Keratinocyte (primary cell): ENCODE data around the gene ATM. TPM values are rescaled to one million over a fixed set of nuclear protein-coding genes. Genes with fewer than 3 reads are reported as not detected.

ENCODE experiments used
- DNase-seq: peaks from one replicate; pipeline ENCODE4 v3.0.0-alpha.2; 2011; ENCODE audit warnings: low read depth, missing footprints, low spot score
- FAIRE-seq: peaks from 2 replicates; lab custom pipeline; 2011; peaks lifted over from hg19 to GRCh38; lab: Jason Lieb, UNC
- H2AFZ ChIP-seq: 2 replicates; pipeline ENCODE4 v1.6.0; 2012; ENCODE audit warnings: low read length, control low read depth, inconsistent platforms; ENCODE audit not compliant: control insufficient read depth
- H3K27ac ChIP-seq: 2 replicates; pipeline ENCODE4 v1.5.1; 2011; ENCODE audit warnings: low read length; ENCODE audit not compliant: control insufficient read depth, insufficient read depth
- H3K27me3 ChIP-seq: 3 replicates; pipeline ENCODE4 v1.6.0; 2011; ENCODE audit warnings: low read length; ENCODE audit not compliant: control insufficient read depth, insufficient read depth; ENCODE audit errors: extremely low read depth
- H3K36me3 ChIP-seq, 2 experiments: 2 replicates in 1 of 2; 3 replicates in 1 of 2; pipeline ENCODE4 v1.5.1; 2011; ENCODE audit warnings: low read length in 2 of 2, mild to moderate bottlenecking in 1 of 2; ENCODE audit not compliant: control insufficient read depth in 2 of 2, insufficient read depth in 2 of 2; ENCODE audit errors: extremely low read depth in 1 of 2
- H3K4me1 ChIP-seq: 3 replicates; pipeline ENCODE4 v1.5.1; 2011; ENCODE audit warnings: low read length; ENCODE audit not compliant: control insufficient read depth, insufficient read depth; ENCODE audit errors: extremely low read depth
- H3K4me2 ChIP-seq: 3 replicates; pipeline ENCODE4 v1.6.0; 2011; ENCODE audit warnings: low read depth, low read length; ENCODE audit not compliant: control insufficient read depth, insufficient read depth; ENCODE audit errors: extremely low read depth
- H3K4me3 ChIP-seq, 3 experiments: fragments of 200-600 bp in 1 of 3; sonication (generic) in 1 of 3; 2 replicates in 2 of 3; 3 replicates in 1 of 3; pipeline ENCODE4 v1.5.1; 2011 to 2016; ENCODE audit warnings: low read length in 3 of 3, mild to moderate bottlenecking in 3 of 3, control low read depth in 2 of 3, inconsistent platforms in 1 of 3, low read depth in 1 of 3, mixed read lengths in 1 of 3, mixed run types in 1 of 3, moderate library complexity in 1 of 3; ENCODE audit not compliant: control insufficient read depth in 2 of 3, insufficient read depth in 2 of 3; ENCODE audit errors: extremely low read depth in 1 of 3
- H3K79me2 ChIP-seq: 2 replicates; pipeline ENCODE4 v1.6.0; 2012; ENCODE audit warnings: low read length; ENCODE audit not compliant: control insufficient read depth, insufficient read depth
- H3K9ac ChIP-seq: 3 replicates; pipeline ENCODE4 v1.6.0; 2011; ENCODE audit warnings: low read length; ENCODE audit not compliant: control insufficient read depth, insufficient read depth; ENCODE audit errors: extremely low read depth
- H3K9me1 ChIP-seq: 3 replicates; pipeline ENCODE4 v1.6.0; 2011; ENCODE audit warnings: low read length; ENCODE audit not compliant: control insufficient read depth, insufficient read depth; ENCODE audit errors: extremely low read depth
- H3K9me3 ChIP-seq: 2 replicates; pipeline ENCODE4 v1.5.1; 2012; ENCODE audit warnings: low read depth, low read length; ENCODE audit not compliant: control insufficient read depth
- H4K20me1 ChIP-seq: 3 replicates; pipeline ENCODE4 v1.6.0; 2011; ENCODE audit warnings: low read length; ENCODE audit not compliant: control insufficient read depth, insufficient read depth; ENCODE audit errors: extremely low read depth
- EZH2 ChIP-seq: IDR thresholded peaks from one replicate; pipeline ENCODE4 v1.6.1; 2012; ENCODE audit warnings: inconsistent platforms, mild to moderate bottlenecking, low read length, moderate library complexity
- dilution Hi-C: fragments of 300-500 bp; cut with MboI; formaldehyde crosslinking; loops from one replicate; pipeline ENCODE4 v1.7.0; 2020; ENCODE audit warnings: low sequenced_read_pairs; ENCODE audit not compliant: extremely low pct_ligation_motif_present
- polyA plus RNA-seq, 5 experiments: library from polyadenylated mRNA; depleted of rRNA in 3 of 5; stranded (reverse) in 3 of 5; stranded (forward) in 1 of 5; unstranded in 1 of 5; fragments of >200 nt; gene quantifications; 1 replicate in 1 of 5; 2 replicates in 3 of 5; 3 replicates in 1 of 5; pipeline versions ENCODE4 v1.2.1 to v1.2.3, GENCODE V29; 2011 to 2012; ENCODE audit warnings: missing spikeins in 2 of 5, low read depth in 1 of 5, low replicate concordance in 1 of 5
- TF ChIP-seq, protein P1 (sequence below), 3 experiments: IDR thresholded peaks in 1 of 3; conservative IDR thresholded peaks in 1 of 3; optimal IDR thresholded peaks in 1 of 3; 2 replicates in 2 of 3; 3 replicates in 1 of 3; pipeline versions ENCODE3 to v1.5.1; 2011; ENCODE audit warnings: low read length in 3 of 3, mild to moderate bottlenecking in 3 of 3, moderate library complexity in 2 of 3, control low read depth in 1 of 3, inconsistent platforms in 1 of 3; ENCODE audit not compliant: insufficient read depth in 2 of 3; ENCODE audit errors: extremely low read depth in 1 of 3

ATM gene
- polyA plus RNA-seq, 1 donor (not counting 4 experiments of a cell fraction or from before 2014, with no cell fraction given): 28.5 TPM

- Histone ChIP-seq H3K4me1 (no peaks in the 10 kb centered on the region), H4K20me1 (no peaks in the 10 kb centered on the region), H3K27me3 (no peaks in the 10 kb centered on the region), H3K79me2 (no peaks in the 10 kb centered on the region), H3K36me3 (peaks cover 1% of the 10 kb centered on the region in 2 experiments), H3K9ac (no peak overlapping the region), H2AFZ (no peak overlapping the region), H3K9me1 (no peaks in the 10 kb centered on the region), H3K4me3 (no peak overlapping the region), H3K9me3 (no peaks in the 10 kb centered on the region), H3K4me2 (no peak overlapping the region), H3K27ac (no peak overlapping the region)
- FAIRE-seq: no peak
- TF ChIP-seq, protein P1, sequence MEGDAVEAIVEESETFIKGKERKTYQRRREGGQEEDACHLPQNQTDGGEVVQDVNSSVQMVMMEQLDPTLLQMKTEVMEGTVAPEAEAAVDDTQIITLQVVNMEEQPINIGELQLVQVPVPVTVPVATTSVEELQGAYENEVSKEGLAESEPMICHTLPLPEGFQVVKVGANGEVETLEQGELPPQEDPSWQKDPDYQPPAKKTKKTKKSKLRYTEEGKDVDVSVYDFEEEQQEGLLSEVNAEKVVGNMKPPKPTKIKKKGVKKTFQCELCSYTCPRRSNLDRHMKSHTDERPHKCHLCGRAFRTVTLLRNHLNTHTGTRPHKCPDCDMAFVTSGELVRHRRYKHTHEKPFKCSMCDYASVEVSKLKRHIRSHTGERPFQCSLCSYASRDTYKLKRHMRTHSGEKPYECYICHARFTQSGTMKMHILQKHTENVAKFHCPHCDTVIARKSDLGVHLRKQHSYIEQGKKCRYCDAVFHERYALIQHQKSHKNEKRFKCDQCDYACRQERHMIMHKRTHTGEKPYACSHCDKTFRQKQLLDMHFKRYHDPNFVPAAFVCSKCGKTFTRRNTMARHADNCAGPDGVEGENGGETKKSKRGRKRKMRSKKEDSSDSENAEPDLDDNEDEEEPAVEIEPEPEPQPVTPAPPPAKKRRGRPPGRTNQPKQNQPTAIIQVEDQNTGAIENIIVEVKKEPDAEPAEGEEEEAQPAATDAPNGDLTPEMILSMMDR (optimal IDR thresholded peaks at IDR 0.05 in 1 of 3, IDR thresholded peaks at IDR 0.05 in 1 of 3, conservative IDR thresholded peaks at IDR 0.05 in 1 of 3; ENCODE audit: extremely low read depth in 1 of 3, insufficient read depth in 2 of 3, low read length in 3 of 3): no peak
- TF ChIP-seq EZH2: no peak
- DNase-seq: no peak
- dilution Hi-C loops: no loop called here
Observed at GRCh38 chr11:108242422-108242821, 19.6 kb downstream of the ATM start.

DNA sequence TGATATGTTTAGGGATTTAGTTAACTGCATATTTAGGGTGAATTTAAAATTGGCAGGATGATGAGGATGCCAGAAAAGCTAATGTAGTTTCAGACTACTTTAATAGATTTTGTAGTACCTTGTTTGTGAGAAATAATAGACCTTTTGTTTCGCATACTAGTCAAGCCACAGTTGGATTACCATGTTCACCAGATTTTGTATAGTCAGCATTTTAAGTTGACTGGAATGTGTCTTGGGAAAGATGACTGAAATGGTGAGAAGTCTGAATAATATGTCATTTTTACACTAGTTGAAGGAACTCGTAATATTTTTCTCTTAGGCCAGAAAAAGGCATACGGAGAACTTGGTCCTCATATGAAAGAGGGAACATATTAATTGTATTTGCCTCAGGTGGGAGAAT, 23.4 kb downstream of the ATM start:
- Histone ChIP-seq H3K4me1 (no peaks in the 10 kb centered on the region), H3K4me2 (no peak overlapping the region), H3K27me3 (no peaks in the 10 kb centered on the region), H3K4me3 (no peak overlapping the region), H3K79me2 (no peaks in the 10 kb centered on the region), H3K36me3 (peaks cover 0 to 5% of the 10 kb centered on the region in 2 experiments), H3K9me3 (no peaks in the 10 kb centered on the region), H3K27ac (no peak overlapping the region), H3K9me1 (no peaks in the 10 kb centered on the region), H4K20me1 (no peaks in the 10 kb centered on the region), H3K9ac (no peak overlapping the region), H2AFZ (no peak overlapping the region)
- dilution Hi-C loops: no loop called here
- TF ChIP-seq EZH2: no peak
- no peak for FAIRE-seq
- no peak for DNase-seq

DNA sequence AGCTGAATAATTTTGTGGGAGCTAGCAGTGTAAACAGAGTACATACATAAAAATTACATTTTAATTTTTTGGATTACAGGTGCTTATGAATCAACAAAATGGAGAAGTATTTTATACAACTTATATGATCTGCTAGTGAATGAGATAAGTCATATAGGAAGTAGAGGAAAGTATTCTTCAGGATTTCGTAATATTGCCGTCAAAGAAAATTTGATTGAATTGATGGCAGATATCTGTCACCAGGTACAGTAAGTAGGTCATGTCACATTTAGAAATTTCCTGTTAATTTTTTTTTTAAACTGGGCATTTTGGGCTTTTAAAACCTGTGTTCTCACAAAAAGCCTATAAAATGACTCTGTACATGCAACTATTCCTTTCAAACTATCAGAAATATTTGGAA, 24.0 kb downstream of the ATM start:
- Histone ChIP-seq H3K9me1 (no peaks in the 10 kb centered on the region), H3K9ac (no peak overlapping the region), H3K4me2 (no peak overlapping the region), H2AFZ (no peak overlapping the region), H3K27ac (no peak overlapping the region), H3K27me3 (no peaks in the 10 kb centered on the region), H3K4me1 (no peaks in the 10 kb centered on the region), H3K9me3 (no peaks in the 10 kb centered on the region), H4K20me1 (no peaks in the 10 kb centered on the region), H3K79me2 (no peaks in the 10 kb centered on the region), H3K36me3 (peaks cover 2 to 5% of the 10 kb centered on the region in 2 experiments), H3K4me3 (no peak overlapping the region)
- no peak for FAIRE-seq
- TF ChIP-seq, protein P1 (optimal IDR thresholded peaks at IDR 0.05 in 1 of 3, IDR thresholded peaks at IDR 0.05 in 1 of 3, conservative IDR thresholded peaks at IDR 0.05 in 1 of 3; ENCODE audit: extremely low read depth in 1 of 3, insufficient read depth in 2 of 3, low read length in 3 of 3): no peak
- TF ChIP-seq EZH2: no peak
- dilution Hi-C loops: no loop called here
- no peak for DNase-seq
